ENCODE measurements around the gene IKZF2. TPM values are rescaled to one million over a fixed set of nuclear protein-coding genes. Genes with fewer than 3 reads are reported as not detected.

IKZF2 gene
- total and polyA plus RNA-seq, 2 donors (not counting 3 experiments of a cell fraction or from before 2014, with no cell fraction given), result 0.08 to 0.46 TPM

- no peaks in the 10 kb centered on the region for H4K20me1 ChIP-seq (replicated peaks; ENCODE audit: control insufficient read depth, extremely low read depth, insufficient read depth, low read length)
- no TSS peak for BruUV-seq (replicated peaks)
- FAIRE-seq (no peak), DNase-seq (ENCODE audit: low read depth, low spot score) (no peak)
- no peak overlapping the region for H3K9ac ChIP-seq (replicated peaks; ENCODE audit: extremely low read depth, insufficient read depth, low read length)
- dilution Hi-C loops (cut with MboI; ENCODE audit: extremely low pct_ligation_motif_present, low sequenced_read_pairs), result no loop called here
- no peaks in the 10 kb centered on the region for H3K79me2 ChIP-seq (ENCODE audit: control insufficient read depth, insufficient read depth, low read length)
- H3K27ac ChIP-seq (ENCODE audit: insufficient read depth, low read depth, low read length), result no peak overlapping the region
- no peaks in the 10 kb centered on the region for H3K36me3 ChIP-seq (ENCODE audit: control insufficient read depth in 2 of 2, extremely low read depth in 1 of 2, insufficient read depth in 2 of 2, low read length in 2 of 2)
- H2AFZ ChIP-seq (ENCODE audit: low read depth, low read length), result no peak overlapping the region
- H3K27me3 ChIP-seq (ENCODE audit: control insufficient read depth in 2 of 2, insufficient read depth in 2 of 2, low read length in 2 of 2), result no peaks in the 10 kb centered on the region
- CTCF ChIA-PET, result interaction anchor here (1.0 to 3.0 kb wide), 2 partner anchors 8 to 384 kb away, joined by 4 to 11 read pairs; no protein-coding TSS in a partner anchor
- no peaks in the 10 kb centered on the region for H3K9me1 ChIP-seq (replicated peaks; ENCODE audit: control insufficient read depth, extremely low read depth, insufficient read depth, low read length)
- no peaks in the 10 kb centered on the region for H3K4me1 ChIP-seq (ENCODE audit: control insufficient read depth, extremely low read depth, insufficient read depth, low read length)
- TF ChIP-seq MAX (IDR thresholded peaks at IDR 0.05; ENCODE audit: insufficient read depth, insufficient read length) (no peak), POLR2A (IDR thresholded peaks at IDR 0.05; ENCODE audit: low read depth, low read length) (no peak), JUN (IDR thresholded peaks at IDR 0.05; ENCODE audit: borderline replicate concordance, insufficient read depth, insufficient read length, low read depth) (no peak), EZH2 (IDR thresholded peaks at IDR 0.05; ENCODE audit: borderline replicate concordance, low read depth, low read length, severe bottlenecking) (no peak), GATA2 (IDR thresholded peaks at IDR 0.05; ENCODE audit: insufficient read depth, insufficient read length, low read depth, low read length) (no peak), FOS (IDR thresholded peaks at IDR 0.05; ENCODE audit: borderline replicate concordance, insufficient read depth, low read length) (no peak), CTCF (IDR thresholded peaks at IDR 0.05; ENCODE audit: extremely low read depth in 1 of 2, insufficient read depth in 1 of 2, low read depth in 1 of 2, low read length in 2 of 2) (no peak), MYC (IDR thresholded peaks at IDR 0.05; ENCODE audit: low read depth, low read length) (no peak), POLR2AphosphoS5 (IDR thresholded peaks at IDR 0.05; ENCODE audit: insufficient read depth, low read depth, low read length) (no peak)
- intact Hi-C loops (cut with micrococcal nuclease), result no loop called here
- no peak overlapping the region for H3K4me2 ChIP-seq (ENCODE audit: insufficient read depth, low read length)
- H3K4me3 ChIP-seq (replicated peaks in 1 of 3; ENCODE audit: insufficient read depth in 1 of 3, low read depth in 1 of 3, low read length in 3 of 3), result no peak overlapping the region
- no peaks in the 10 kb centered on the region for H3K9me3 ChIP-seq (replicated peaks; ENCODE audit: control insufficient read depth, insufficient read depth, low read length)
- POLR2A ChIA-PET, result no interaction called here
These were observed 10.5 kb upstream of the IKZF2 start for GRCh38 chr2:213161759-213162515.

Measured in endothelial cell of umbilical vein (primary cell).